GM12872 (cell line): ENCODE measurements around the gene SLC24A3.

Source experiments
- CTCF ChIP-seq: IDR thresholded peaks from 3 replicates; pipeline ENCODE4 v1.5.1; 2011; ENCODE audit warnings: low read depth, mild to moderate bottlenecking, low read length, moderate library complexity; ENCODE audit not compliant: insufficient read depth

Gene SLC24A3

DNA sequence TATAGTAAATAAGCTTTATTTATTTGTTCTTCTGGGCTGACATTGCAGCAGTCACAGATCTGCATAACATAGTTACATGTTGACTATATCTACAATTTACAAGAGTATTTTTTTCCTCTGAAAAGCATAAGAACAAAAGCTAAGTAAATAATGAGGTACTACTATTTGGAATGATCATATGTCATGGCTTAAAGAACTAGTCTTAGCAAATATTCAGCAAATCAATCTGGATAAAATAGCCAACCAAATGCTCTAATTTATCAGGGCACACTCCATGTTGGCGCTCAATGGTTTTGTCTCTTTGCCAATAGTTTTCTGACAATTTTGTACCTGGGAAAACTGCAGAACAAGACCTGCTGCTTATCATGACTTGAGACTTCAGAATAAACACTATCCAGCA, 312.2 kb downstream of the SLC24A3 start:
- TF ChIP-seq CTCF: no peak

GRCh38 chr20:19527509-19527908, 315.1 kb downstream of the SLC24A3 start:
- no peak for TF ChIP-seq CTCF

DNA sequence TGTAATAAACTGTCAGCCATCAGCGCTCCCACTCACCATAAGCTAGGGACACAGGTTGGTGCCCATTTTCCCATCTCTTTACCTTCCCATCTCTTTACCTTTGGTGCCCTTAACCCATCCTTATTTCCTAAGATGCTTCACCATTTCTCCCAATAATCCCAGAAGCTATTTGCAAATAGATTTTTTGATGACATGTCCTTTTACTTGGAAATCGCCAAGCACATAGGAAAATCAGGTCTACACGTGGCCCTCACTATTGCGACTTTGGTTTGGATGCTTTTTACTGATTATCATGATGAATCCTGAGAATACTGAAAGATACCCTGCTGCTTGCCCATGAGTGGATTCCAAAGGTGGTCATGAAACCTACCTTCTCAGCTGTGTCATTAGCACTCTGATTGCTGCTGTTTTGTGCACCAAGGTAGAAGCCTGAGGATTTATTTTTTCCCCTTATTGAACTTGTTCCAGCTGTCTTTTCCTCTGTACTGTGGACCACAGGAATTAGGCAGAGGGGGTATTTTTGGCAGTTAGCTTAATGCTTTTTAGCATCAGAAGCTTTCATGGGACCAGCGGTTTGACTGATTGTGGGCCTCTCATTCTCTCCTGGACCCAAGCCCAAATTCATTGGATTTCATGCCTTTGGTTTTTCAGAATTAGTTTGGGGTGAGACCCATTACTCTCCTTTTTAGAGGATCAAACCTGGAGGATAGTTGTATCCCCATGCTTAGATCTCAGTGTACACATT, 316.0 kb downstream of the SLC24A3 start:
- TF ChIP-seq CTCF: no peak

GRCh38 chr20:19530006-19530405, 317.6 kb downstream of the SLC24A3 start:
- TF ChIP-seq CTCF: no peak

DNA sequence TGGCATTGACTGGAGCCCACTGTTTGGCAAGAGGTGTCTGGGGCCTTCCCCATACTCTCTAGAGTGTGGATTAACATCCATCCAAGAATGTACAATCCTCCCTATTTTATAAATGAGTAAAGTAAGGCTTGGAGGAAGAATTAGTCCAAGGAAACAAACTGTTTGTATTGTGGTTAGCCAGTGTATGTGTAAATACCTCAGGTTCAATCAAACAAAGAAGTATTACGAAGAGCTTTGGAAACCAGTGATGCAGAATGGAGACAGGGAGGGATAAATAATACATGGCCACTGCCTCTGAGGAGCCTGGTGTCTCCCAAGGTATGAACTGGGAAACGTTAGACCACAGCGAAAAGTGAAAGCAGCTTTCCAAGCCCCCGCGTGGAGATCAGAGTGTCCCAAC, 319.0 kb downstream of the SLC24A3 start:
- no peak for TF ChIP-seq CTCF

- no peak for TF ChIP-seq CTCF
Observed at GRCh38 chr20:19538556-19538955, 326.1 kb downstream of the SLC24A3 start.

- TF ChIP-seq CTCF: no peak
Observed at GRCh38 chr20:19539191-19539590, 326.7 kb downstream of the SLC24A3 start.
